NCI-H1092 treated with DMSO at 0.1 percent for 48 hours (cell line): Measurements from ENCODE around the gene AGPAT3.

Source experiments
- DNase-seq: peaks from one replicate; lab custom pipeline; 2025; lab: John Stamatoyannopoulos, UW

AGPAT3 gene

DNA sequence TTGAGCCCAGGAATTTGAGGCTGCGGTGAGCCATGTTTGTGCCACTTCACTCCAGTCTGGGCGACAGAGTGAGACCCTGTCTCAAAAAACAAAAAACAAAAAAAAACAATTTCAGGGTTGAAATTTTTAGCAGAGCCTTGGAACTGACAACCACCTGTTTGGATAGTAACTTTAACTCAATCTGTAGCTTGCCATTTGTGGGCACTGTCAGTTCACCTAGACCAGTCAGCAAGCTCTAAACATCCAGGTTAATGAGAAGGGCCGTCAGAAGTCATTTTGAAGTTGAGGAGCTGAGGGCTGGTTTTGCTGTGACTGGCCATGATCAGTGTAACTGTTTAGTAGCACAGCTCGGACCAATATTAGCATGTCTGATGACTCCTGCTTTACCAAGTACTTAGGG, 155.5 kb downstream of the AGPAT3 start:
- no peak for DNase-seq

DNA sequence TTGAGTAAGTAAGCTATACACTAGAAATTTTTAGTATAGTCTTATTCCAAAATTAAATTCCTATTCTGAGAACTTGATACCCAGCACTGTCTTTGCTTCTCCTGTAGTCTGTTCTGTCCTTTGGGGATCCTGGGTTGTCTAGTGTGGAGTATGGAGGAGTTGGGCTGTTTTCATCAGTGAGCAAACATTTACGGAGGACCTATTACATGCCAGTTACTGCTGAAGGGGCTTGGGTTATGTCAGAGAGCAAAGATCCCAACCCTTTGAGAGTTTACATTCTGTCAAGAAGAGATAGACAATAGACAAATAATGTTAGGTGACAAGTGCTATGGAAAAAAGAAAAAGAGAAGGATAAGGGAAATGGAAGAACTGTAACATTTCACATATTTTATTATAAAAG, 156.0 kb downstream of the AGPAT3 start:
- DNase-seq, result no peak

DNA sequence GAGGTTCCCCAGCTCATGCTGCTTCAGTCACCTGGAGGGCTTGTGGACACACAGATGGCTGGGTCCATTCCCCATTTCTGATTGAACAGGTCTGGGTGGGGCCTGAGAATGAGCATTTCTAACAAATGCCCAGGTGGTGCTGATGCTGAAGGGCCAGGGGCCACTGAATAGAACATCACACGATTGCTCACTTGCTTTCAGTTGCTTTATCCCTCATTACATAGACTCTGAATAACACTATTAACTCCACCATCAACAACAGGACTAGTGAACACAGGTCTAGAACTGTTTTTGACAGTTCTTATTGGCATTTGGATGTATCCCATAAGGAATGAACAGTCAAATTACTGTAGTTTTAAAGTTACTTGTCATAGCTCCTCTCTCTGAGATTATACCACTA, 159.2 kb downstream of the AGPAT3 start:
- no peak for DNase-seq

DNA sequence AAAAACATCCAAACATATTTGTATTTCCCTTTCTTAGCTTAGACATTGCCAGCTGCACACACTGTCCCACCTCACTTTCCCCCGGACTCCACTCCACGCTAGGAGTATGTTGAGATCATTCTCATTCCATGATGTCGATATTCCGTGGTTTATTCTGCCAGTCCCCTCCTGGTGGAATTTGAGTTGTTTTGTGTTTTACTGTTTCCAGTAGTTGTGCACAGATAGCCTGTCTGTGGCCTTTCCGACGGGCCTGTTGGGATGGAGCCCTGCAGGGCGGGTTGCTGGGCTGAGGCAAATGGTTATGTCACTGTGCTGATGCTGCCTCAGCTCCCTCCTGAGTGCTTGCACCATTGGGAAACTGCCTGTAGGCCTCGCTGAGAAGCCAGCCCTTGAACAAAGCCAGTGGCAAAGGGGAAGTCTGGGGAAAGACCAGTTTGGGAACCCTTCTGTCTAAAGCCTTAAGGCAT, 159.9 kb downstream of the AGPAT3 start:
- no peak for DNase-seq

DNA sequence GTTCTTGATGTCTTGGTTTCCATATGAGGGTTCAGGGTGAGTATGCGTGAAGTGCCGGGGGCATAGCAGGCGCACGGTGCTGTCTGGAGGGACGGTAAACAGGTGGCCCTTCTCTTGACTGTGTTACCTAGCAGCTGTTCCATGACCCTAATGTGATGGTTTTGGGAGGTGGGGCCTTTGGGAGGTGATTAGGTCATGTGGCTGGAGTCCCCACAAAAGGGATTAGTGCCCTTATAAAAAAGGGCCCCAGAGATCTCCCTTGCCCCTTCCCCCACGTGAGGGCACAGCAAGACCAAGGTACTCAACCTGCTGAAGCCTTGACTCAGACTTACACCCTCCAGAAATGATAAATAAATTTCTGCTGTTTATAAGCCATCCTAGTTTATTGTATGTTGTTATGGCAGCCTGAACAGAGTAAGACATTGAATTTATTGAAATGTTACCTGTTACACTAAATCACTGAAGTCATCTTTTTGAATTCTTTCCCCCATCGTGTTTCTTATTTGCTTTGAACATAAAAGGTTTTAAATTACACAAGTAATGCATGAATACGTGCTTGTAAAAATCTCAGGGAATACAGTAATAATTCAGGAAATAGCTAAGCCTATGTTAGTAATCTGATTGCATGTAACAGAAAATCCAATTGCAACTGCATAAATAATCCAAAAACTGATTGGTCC, 162.7 kb downstream of the AGPAT3 start:
- DNase-seq, result no peak

DNA sequence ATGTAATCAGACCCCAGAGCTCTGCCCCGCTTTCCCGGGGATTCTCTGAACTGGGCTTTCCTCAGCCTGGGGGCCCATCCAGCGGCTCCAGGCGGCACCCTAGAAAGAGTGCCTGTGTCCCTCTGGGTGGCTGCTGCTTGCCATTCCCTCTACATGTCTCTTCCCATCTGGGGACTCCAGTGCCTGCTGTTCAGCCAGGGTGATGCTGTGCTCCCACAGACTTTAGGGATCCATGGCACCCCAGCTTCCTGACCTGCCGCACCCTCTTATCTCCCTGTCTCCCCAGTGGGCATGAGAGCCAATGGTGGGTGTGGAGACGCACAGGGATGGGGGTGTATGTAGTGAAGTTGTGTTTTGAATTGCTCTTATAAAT, 163.2 kb downstream of the AGPAT3 start:
- no peak for DNase-seq

DNA sequence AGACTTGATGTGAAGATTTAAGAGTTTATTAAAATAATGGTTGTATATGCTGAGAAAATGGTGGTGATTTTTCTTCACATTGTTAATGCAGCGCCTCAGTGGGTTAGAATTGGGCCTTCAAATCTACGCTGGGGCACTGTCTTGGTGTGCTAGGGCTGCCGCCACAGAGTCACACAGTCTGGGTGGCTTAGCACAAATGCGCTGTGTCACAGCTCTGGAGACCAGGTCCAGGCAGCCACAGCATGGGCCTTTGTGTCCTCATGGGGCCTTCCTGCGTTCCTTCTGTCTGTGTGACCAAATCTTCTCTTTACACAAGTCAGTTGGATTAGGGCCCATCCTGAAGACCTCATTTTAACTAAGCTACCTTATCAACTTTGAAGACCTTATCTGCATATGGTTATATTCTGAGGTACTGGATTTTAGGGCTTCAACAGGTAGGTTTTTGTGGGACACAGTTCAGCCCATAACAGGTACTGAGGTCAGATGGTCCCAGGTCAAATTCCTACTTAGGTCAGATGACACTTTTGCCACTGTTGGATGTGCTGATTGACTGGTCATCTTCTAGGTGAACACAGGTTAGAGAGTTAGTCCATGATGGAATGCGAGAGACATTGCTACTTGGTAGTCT, 164.6 kb downstream of the AGPAT3 start:
- DNase-seq, result no peak

DNA sequence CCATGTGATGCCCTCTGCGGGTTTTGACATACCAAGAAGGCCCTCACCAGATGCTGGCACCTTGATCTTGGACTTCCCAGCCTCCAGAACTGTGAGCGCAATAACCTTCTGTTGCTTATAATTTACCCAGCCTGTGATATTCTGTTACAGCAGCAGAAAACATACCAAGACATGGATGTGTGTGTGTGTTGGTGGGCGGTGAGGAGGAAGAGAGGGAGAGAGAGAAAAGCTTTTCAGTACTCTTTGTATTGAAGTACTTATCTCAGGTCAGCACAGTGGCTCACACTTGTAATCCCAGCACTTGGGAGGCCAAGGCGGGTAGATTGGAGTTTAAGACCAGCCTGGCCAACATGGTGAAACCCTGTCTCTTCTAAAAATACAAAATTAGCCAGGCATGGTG, 170.2 kb downstream of the AGPAT3 start:
- no peak for DNase-seq
